Liver (tissue), 3 donors: ENCODE results near the gene PNPLA2.

Source experiments
- CTCF ChIP-seq: fragments of 150-350 bp; IDR thresholded peaks from 2 replicates; pipeline ENCODE4 v1.5.1; 2017; ENCODE audit warnings: improper control_type of control experiment, low read depth, low read length; ENCODE audit not compliant: missing input control
- GABPA ChIP-seq, 2 donors: IDR thresholded peaks in 1 of 2; conservative IDR thresholded peaks in 1 of 2; 2 replicates each; pipeline ENCODE4 v1.6.1; 2016; ENCODE audit warnings: antibody characterized with exemption in 2 of 2, mild to moderate bottlenecking in 1 of 2, moderate library complexity in 1 of 2
- REST ChIP-seq: IDR thresholded peaks from 2 replicates; pipeline ENCODE4 v1.6.1; 2016; ENCODE audit warnings: antibody characterized with exemption, mild to moderate bottlenecking
- ZBTB33 ChIP-seq: IDR thresholded peaks from 2 replicates; pipeline ENCODE4 v1.6.1; 2016; ENCODE audit warnings: antibody characterized with exemption
- donor health status: healthy.
- donor health status: healthy.

GRCh38 chr11:852762-853161, 34.0 kb downstream of the PNPLA2 start:
- TF ChIP-seq CTCF = no peak
- no peak for TF ChIP-seq REST
- no peak for TF ChIP-seq GABPA (IDR thresholded peaks at IDR 0.05 in 1 of 2, conservative IDR thresholded peaks at IDR 0.05 in 1 of 2)
- TF ChIP-seq ZBTB33 = no peak
